Neural progenitor cell (in vitro differentiated cells): ENCODE results near the gene PNLDC1.

Experiments
- EZH2 ChIP-seq: fragments of 200-600 bp; sonication (generic); IDR thresholded peaks from 2 replicates; pipeline ENCODE4 v1.6.1; 2017; ENCODE audit warnings: antibody characterized with exemption, mild to moderate bottlenecking, moderate library complexity
- TF ChIP-seq, protein P1 (sequence below): fragments of 200-600 bp; sonication (generic); IDR thresholded peaks from 2 replicates; pipeline ENCODE4 v1.5.1; 2017; ENCODE audit warnings: antibody characterized with exemption, mild to moderate bottlenecking

GRCh38 chr6:159821726-159822125 lies 21.6 kb downstream of the PNLDC1 start:
- TF ChIP-seq, protein P1, sequence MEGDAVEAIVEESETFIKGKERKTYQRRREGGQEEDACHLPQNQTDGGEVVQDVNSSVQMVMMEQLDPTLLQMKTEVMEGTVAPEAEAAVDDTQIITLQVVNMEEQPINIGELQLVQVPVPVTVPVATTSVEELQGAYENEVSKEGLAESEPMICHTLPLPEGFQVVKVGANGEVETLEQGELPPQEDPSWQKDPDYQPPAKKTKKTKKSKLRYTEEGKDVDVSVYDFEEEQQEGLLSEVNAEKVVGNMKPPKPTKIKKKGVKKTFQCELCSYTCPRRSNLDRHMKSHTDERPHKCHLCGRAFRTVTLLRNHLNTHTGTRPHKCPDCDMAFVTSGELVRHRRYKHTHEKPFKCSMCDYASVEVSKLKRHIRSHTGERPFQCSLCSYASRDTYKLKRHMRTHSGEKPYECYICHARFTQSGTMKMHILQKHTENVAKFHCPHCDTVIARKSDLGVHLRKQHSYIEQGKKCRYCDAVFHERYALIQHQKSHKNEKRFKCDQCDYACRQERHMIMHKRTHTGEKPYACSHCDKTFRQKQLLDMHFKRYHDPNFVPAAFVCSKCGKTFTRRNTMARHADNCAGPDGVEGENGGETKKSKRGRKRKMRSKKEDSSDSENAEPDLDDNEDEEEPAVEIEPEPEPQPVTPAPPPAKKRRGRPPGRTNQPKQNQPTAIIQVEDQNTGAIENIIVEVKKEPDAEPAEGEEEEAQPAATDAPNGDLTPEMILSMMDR = no peak
- no peak for TF ChIP-seq EZH2
